ENCODE measurements around the gene YWHAH.
A peak's percentile ranks its signal among the peaks of the same experiment; 100 is the strongest.

Gene YWHAH

GRCh38 chr22:31987218-31987617 lies 42.9 kb downstream of the YWHAH start:
- Histone ChIP-seq H3K79me2 (ENCODE audit: insufficient read depth, low read length) (no peaks in the 10 kb centered on the region), H3K4me3 (ENCODE audit: low read depth in 1 of 2, low read length in 2 of 2) (no peak overlapping the region), H3K9ac (ENCODE audit: low read depth, low read length) (no peak overlapping the region), H4K20me1 (ENCODE audit: insufficient read depth, low read length) (no peaks in the 10 kb centered on the region), H2AFZ (ENCODE audit: low read depth, low read length) (no peak overlapping the region), H3K36me3 (ENCODE audit: insufficient read depth, low read length) (no peaks in the 10 kb centered on the region), H3K4me1 (ENCODE audit: insufficient read depth, low read length) (no peaks in the 10 kb centered on the region), H3K27me3 (ENCODE audit: insufficient read depth, low read length, poor library complexity) (no peaks in the 10 kb centered on the region), H3K27ac (ENCODE audit: low read length) (no peak overlapping the region), H3K4me2 (ENCODE audit: insufficient read depth, low read length) (no peak overlapping the region), H3K9me3 (ENCODE audit: insufficient read depth, low read length, severe bottlenecking) (no peaks in the 10 kb centered on the region)
- DNase-seq (no peak), ATAC-seq (ENCODE audit: insufficient read depth, low read depth) (no peak)
- no peak for TF ChIP-seq CTCF (IDR thresholded peaks at IDR 0.05; ENCODE audit: borderline replicate concordance, extremely low read depth, low read length, poor library complexity, severe bottlenecking)
- no peak for TF ChIP-seq EZH2 (IDR thresholded peaks at IDR 0.05; ENCODE audit: borderline replicate concordance, low read depth, low read length, severe bottlenecking)

- no peaks in the 10 kb centered on the region for H3K9me3 ChIP-seq (ENCODE audit: insufficient read depth, low read length, severe bottlenecking)
- H2AFZ ChIP-seq (ENCODE audit: low read depth, low read length) = no peak overlapping the region
- ATAC-seq (ENCODE audit: insufficient read depth, low read depth) = no peak
- H3K27me3 ChIP-seq (ENCODE audit: insufficient read depth, low read length, poor library complexity) = no peaks in the 10 kb centered on the region
- no peaks in the 10 kb centered on the region for H3K36me3 ChIP-seq (ENCODE audit: insufficient read depth, low read length)
- H3K79me2 ChIP-seq (ENCODE audit: insufficient read depth, low read length) = no peaks in the 10 kb centered on the region
- H3K4me2 ChIP-seq (ENCODE audit: insufficient read depth, low read length) = no peak overlapping the region
- no peak for DNase-seq
- no peak overlapping the region for H3K4me3 ChIP-seq (ENCODE audit: low read depth in 1 of 2, low read length in 2 of 2)
- no peaks in the 10 kb centered on the region for H3K4me1 ChIP-seq (ENCODE audit: insufficient read depth, low read length)
- no peak overlapping the region for H3K27ac ChIP-seq (ENCODE audit: low read length)
- TF ChIP-seq EZH2 (IDR thresholded peaks at IDR 0.05; ENCODE audit: borderline replicate concordance, low read depth, low read length, severe bottlenecking) (no peak), CTCF (IDR thresholded peaks at IDR 0.05; ENCODE audit: borderline replicate concordance, extremely low read depth, low read length, poor library complexity, severe bottlenecking) (no peak)
- no peaks in the 10 kb centered on the region for H4K20me1 ChIP-seq (ENCODE audit: insufficient read depth, low read length)
- no peak overlapping the region for H3K9ac ChIP-seq (ENCODE audit: low read depth, low read length)
Observed at GRCh38 chr22:31991102-31991839, 46.9 kb downstream of the YWHAH start.

GRCh38 chr22:31995046-31995445 lies 50.7 kb downstream of the YWHAH start:
- peak; percentile 32 for TF ChIP-seq CTCF (IDR thresholded peaks at IDR 0.05; ENCODE audit: borderline replicate concordance, extremely low read depth, low read length, poor library complexity, severe bottlenecking)
- TF ChIP-seq EZH2 (IDR thresholded peaks at IDR 0.05; ENCODE audit: borderline replicate concordance, low read depth, low read length, severe bottlenecking) = no peak
- DNase-seq (no peak), ATAC-seq (ENCODE audit: insufficient read depth, low read depth) (no peak)
- Histone ChIP-seq H3K27ac (ENCODE audit: low read length) (no peak overlapping the region), H3K9me3 (ENCODE audit: insufficient read depth, low read length, severe bottlenecking) (no peaks in the 10 kb centered on the region), H3K36me3 (ENCODE audit: insufficient read depth, low read length) (no peaks in the 10 kb centered on the region), H3K27me3 (ENCODE audit: insufficient read depth, low read length, poor library complexity) (no peaks in the 10 kb centered on the region), H3K79me2 (ENCODE audit: insufficient read depth, low read length) (no peaks in the 10 kb centered on the region), H4K20me1 (ENCODE audit: insufficient read depth, low read length) (no peaks in the 10 kb centered on the region), H3K4me1 (ENCODE audit: insufficient read depth, low read length) (no peaks in the 10 kb centered on the region), H3K4me2 (ENCODE audit: insufficient read depth, low read length) (no peak overlapping the region), H3K4me3 (ENCODE audit: low read depth in 1 of 2, low read length in 2 of 2) (no peak overlapping the region), H2AFZ (ENCODE audit: low read depth, low read length) (no peak overlapping the region), H3K9ac (ENCODE audit: low read depth, low read length) (no peak overlapping the region)

All from DND-41 (cell line).